Measurements from ENCODE around the gene COL4A6. TPM values are rescaled to one million over a fixed set of nuclear protein-coding genes. Genes with fewer than 3 reads are reported as not detected.

COL4A6 gene
- total RNA-seq, 1 experiment from 2014 or later: 2.4 TPM

DNA sequence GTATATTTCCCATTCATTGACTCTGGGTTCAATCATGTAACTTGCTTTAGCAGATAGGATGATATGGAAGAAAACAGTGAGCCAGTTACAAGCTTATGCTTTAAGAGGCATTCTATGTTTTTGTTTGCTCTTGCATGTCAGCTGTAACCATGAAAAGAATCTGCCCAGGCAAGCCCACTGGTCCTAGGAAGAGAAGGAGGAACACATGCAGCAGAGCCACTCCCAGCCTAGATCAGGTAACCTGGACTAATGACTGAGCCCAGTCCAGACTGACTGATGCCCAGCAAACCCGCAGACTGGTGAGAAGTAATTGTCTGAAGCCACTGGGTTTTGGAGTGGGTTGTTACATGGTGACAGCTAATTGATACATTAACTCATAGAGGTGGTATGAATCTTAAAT is 167.9 kb downstream of the COL4A6 start:
- Histone ChIP-seq H3K9me2 (ENCODE audit: insufficient read depth) (no peaks in the 10 kb centered on the region), H3K4me1 (ENCODE audit: control insufficient read depth in 1 of 2, insufficient read depth in 2 of 2, low read length in 2 of 2) (no peaks in the 10 kb centered on the region), H3K27ac (ENCODE audit: low read depth, low read length) (no peak overlapping the region), H4K20me1 (ENCODE audit: insufficient read depth) (no peaks in the 10 kb centered on the region), H2AFZ (ENCODE audit: low read depth, low read length, poor library complexity, severe bottlenecking) (no peak overlapping the region), H3K4me3 (replicated peaks in 1 of 2; ENCODE audit: low read depth in 1 of 2, low read length in 2 of 2) (no peak overlapping the region), H3K4me2 (ENCODE audit: low read length) (no peak overlapping the region), H3K9ac (ENCODE audit: low read length) (no peak overlapping the region), H3K9me3 (ENCODE audit: control insufficient read depth in 1 of 2, insufficient read depth in 1 of 2, low read depth in 1 of 2, low read length in 2 of 2) (no peaks in the 10 kb centered on the region), H3K36me3 (ENCODE audit: control insufficient read depth in 1 of 2, insufficient read depth in 2 of 2, low read length in 2 of 2) (no peaks in the 10 kb centered on the region), H3K27me3 (ENCODE audit: insufficient read depth, low read length) (no peaks in the 10 kb centered on the region), H3K79me2 (ENCODE audit: insufficient read depth, low read length) (no peaks in the 10 kb centered on the region)
- no TSS peak for BruUV-seq (replicated peaks)
- intact Hi-C loops (cut with micrococcal nuclease): no loop called here
- TF ChIP-seq RAD21 (IDR thresholded peaks at IDR 0.05; ENCODE audit: low read depth): no peak
- RAD21 ChIA-PET (ENCODE audit: low non-redundant PET in 1 of 2, low total read pairs in 2 of 2, uncharacterized antibody in 2 of 2, unreplicated experiment in 2 of 2): no interaction called here
- no peak for ATAC-seq
- CTCF ChIA-PET: no interaction called here
- DNase-seq (ENCODE audit: low read depth, low spot score): no peak
- POLR2A ChIA-PET: interaction anchor here (0.6 kb wide), 1 partner anchor 90 kb away, joined by 3 read pairs; no protein-coding TSS in a partner anchor

DNA sequence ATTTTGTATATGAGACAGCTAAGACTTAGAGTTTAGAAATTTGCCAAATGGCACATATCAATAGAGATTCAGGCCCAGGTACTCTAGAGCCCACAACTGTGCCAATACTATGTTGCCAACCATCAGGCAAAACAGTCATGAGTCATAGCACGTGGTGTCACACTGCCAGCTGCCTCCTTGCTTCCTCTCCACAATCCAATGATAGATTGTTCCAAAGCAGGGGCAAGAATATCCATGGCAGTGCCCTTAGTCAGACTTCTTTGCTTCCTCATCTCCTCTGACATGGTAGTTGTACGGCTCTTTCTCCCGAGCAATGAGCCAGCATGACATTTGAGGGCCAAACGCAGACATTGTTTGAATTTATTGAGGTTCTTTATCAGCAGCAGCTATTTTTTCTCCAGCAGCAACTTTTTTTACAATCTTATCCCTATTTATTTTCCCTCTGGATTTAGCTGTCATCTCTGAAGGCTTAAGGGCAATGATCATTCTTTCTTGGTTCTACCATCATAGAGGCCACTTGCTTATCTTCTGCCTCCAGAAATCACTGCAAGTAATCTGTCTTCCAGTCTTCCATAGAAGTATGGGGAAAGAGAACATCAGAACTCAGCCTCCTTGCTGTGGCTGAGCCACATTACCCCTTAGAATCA is 169.7 kb downstream of the COL4A6 start:
- BruUV-seq (replicated peaks): no TSS peak
- no peak for DNase-seq (ENCODE audit: low read depth, low spot score)
- no peak for ATAC-seq
- Histone ChIP-seq H3K4me1 (ENCODE audit: control insufficient read depth in 1 of 2, insufficient read depth in 2 of 2, low read length in 2 of 2) (no peaks in the 10 kb centered on the region), H3K9me2 (ENCODE audit: insufficient read depth) (no peaks in the 10 kb centered on the region), H2AFZ (ENCODE audit: low read depth, low read length, poor library complexity, severe bottlenecking) (no peak overlapping the region), H3K4me2 (ENCODE audit: low read length) (no peak overlapping the region), H3K4me3 (replicated peaks in 1 of 2; ENCODE audit: low read depth in 1 of 2, low read length in 2 of 2) (no peak overlapping the region), H3K9ac (ENCODE audit: low read length) (no peak overlapping the region), H3K79me2 (ENCODE audit: insufficient read depth, low read length) (no peaks in the 10 kb centered on the region), H3K9me3 (ENCODE audit: control insufficient read depth in 1 of 2, insufficient read depth in 1 of 2, low read depth in 1 of 2, low read length in 2 of 2) (no peaks in the 10 kb centered on the region), H3K27me3 (ENCODE audit: insufficient read depth, low read length) (no peaks in the 10 kb centered on the region), H3K27ac (ENCODE audit: low read depth, low read length) (no peak overlapping the region), H4K20me1 (ENCODE audit: insufficient read depth) (no peaks in the 10 kb centered on the region), H3K36me3 (ENCODE audit: control insufficient read depth in 1 of 2, insufficient read depth in 2 of 2, low read length in 2 of 2) (no peaks in the 10 kb centered on the region)
- ChIA-PET CTCF (no interaction called here), RAD21 (ENCODE audit: low non-redundant PET in 1 of 2, low total read pairs in 2 of 2, uncharacterized antibody in 2 of 2, unreplicated experiment in 2 of 2) (no interaction called here), POLR2A (no interaction called here)
- TF ChIP-seq TCF7L2 (IDR thresholded peaks at IDR 0.05; ENCODE audit: borderline replicate concordance, extremely low read depth, insufficient read depth, insufficient read length): no peak
- TF ChIP-seq, protein P1, sequence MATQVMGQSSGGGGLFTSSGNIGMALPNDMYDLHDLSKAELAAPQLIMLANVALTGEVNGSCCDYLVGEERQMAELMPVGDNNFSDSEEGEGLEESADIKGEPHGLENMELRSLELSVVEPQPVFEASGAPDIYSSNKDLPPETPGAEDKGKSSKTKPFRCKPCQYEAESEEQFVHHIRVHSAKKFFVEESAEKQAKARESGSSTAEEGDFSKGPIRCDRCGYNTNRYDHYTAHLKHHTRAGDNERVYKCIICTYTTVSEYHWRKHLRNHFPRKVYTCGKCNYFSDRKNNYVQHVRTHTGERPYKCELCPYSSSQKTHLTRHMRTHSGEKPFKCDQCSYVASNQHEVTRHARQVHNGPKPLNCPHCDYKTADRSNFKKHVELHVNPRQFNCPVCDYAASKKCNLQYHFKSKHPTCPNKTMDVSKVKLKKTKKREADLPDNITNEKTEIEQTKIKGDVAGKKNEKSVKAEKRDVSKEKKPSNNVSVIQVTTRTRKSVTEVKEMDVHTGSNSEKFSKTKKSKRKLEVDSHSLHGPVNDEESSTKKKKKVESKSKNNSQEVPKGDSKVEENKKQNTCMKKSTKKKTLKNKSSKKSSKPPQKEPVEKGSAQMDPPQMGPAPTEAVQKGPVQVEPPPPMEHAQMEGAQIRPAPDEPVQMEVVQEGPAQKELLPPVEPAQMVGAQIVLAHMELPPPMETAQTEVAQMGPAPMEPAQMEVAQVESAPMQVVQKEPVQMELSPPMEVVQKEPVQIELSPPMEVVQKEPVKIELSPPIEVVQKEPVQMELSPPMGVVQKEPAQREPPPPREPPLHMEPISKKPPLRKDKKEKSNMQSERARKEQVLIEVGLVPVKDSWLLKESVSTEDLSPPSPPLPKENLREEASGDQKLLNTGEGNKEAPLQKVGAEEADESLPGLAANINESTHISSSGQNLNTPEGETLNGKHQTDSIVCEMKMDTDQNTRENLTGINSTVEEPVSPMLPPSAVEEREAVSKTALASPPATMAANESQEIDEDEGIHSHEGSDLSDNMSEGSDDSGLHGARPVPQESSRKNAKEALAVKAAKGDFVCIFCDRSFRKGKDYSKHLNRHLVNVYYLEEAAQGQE (IDR thresholded peaks at IDR 0.05; ENCODE audit: low read depth): no peak
- no peak for TF ChIP-seq ZFX (IDR thresholded peaks at IDR 0.05)
- no peak for TF ChIP-seq RAD21 (IDR thresholded peaks at IDR 0.05; ENCODE audit: low read depth)
- no peak for TF ChIP-seq SIN3A (IDR thresholded peaks at IDR 0.05; ENCODE audit: low read depth)
- TF ChIP-seq ZNF274 (IDR thresholded peaks at IDR 0.05; ENCODE audit: low read depth, low read length): no peak
- no peak for TF ChIP-seq YY1 (IDR thresholded peaks at IDR 0.05; ENCODE audit: extremely low read depth, insufficient replicate concordance, low read depth, low read length)
- TF ChIP-seq FOSL1 (IDR thresholded peaks at IDR 0.05; ENCODE audit: low read depth): no peak
- TF ChIP-seq EZH2 (IDR thresholded peaks at IDR 0.05): no peak
- TF ChIP-seq, protein P2, sequence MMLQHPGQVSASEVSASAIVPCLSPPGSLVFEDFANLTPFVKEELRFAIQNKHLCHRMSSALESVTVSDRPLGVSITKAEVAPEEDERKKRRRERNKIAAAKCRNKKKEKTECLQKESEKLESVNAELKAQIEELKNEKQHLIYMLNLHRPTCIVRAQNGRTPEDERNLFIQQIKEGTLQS (IDR thresholded peaks at IDR 0.05): no peak
- intact Hi-C loops (cut with micrococcal nuclease): no loop called here
